ENCODE data around the gene IQSEC1. TPM values are rescaled to one million over a fixed set of nuclear protein-coding genes. Genes with fewer than 3 reads are reported as not detected.

The IQSEC1 gene
- total RNA-seq, 1 donor = 22.1 TPM

GRCh38 chr3:13039213-13039896 is 33.9 kb downstream of the IQSEC1 start:
- peaks cover 30% of the 10 kb centered on the region for H3K27me3 ChIP-seq (ENCODE audit: insufficient read depth, low read length)
- H3K36me3 ChIP-seq (ENCODE audit: insufficient read depth, low read length) = no peaks in the 10 kb centered on the region
- no peak overlapping the region for H3K27ac ChIP-seq (ENCODE audit: low read depth, low read length)
- no peak overlapping the region for H2AFZ ChIP-seq (ENCODE audit: low read length)
- peak overlapping the region; percentile 64 for H3K4me3 ChIP-seq (ENCODE audit: insufficient read depth, low read length)
- DNase-seq (ENCODE audit: insufficient read length, low spot score, missing footprints) = no peak
- no peaks in the 10 kb centered on the region for H4K20me1 ChIP-seq (ENCODE audit: insufficient read depth, low read length)
- H3K79me2 ChIP-seq (ENCODE audit: insufficient read depth, low read length) = no peaks in the 10 kb centered on the region
- no peaks in the 10 kb centered on the region for H3K9me3 ChIP-seq (ENCODE audit: low read depth, low read length)
- TF ChIP-seq CTCF (IDR thresholded peaks at IDR 0.05; ENCODE audit: extremely low read depth, low read depth, low read length) = no peak
- H3K4me2 ChIP-seq (ENCODE audit: insufficient read depth, low read length) = peak overlapping the region; percentile 78
- H3K4me1 ChIP-seq (ENCODE audit: insufficient read depth, low read length) = no peaks in the 10 kb centered on the region

GRCh38 chr3:13037458-13038117 is 35.6 kb downstream of the IQSEC1 start:
- H3K27me3 ChIP-seq (ENCODE audit: insufficient read depth, low read length) = peaks cover 30% of the 10 kb centered on the region
- no peak overlapping the region for H3K27ac ChIP-seq (ENCODE audit: low read depth, low read length)
- no peaks in the 10 kb centered on the region for H3K36me3 ChIP-seq (ENCODE audit: insufficient read depth, low read length)
- H4K20me1 ChIP-seq (ENCODE audit: insufficient read depth, low read length) = no peaks in the 10 kb centered on the region
- H3K9me3 ChIP-seq (ENCODE audit: low read depth, low read length) = no peaks in the 10 kb centered on the region
- no peak overlapping the region for H3K4me2 ChIP-seq (ENCODE audit: insufficient read depth, low read length)
- no peaks in the 10 kb centered on the region for H3K4me1 ChIP-seq (ENCODE audit: insufficient read depth, low read length)
- no peak for TF ChIP-seq CTCF (IDR thresholded peaks at IDR 0.05; ENCODE audit: extremely low read depth, low read depth, low read length)
- no peaks in the 10 kb centered on the region for H3K79me2 ChIP-seq (ENCODE audit: insufficient read depth, low read length)
- H2AFZ ChIP-seq (ENCODE audit: low read length) = no peak overlapping the region
- H3K4me3 ChIP-seq (ENCODE audit: insufficient read depth, low read length) = no peak overlapping the region
- DNase-seq (ENCODE audit: insufficient read length, low spot score, missing footprints) = no peak

GRCh38 chr3:13034861-13035260 is 38.4 kb downstream of the IQSEC1 start:
- peaks cover 28% of the 10 kb centered on the region for H3K27me3 ChIP-seq (ENCODE audit: insufficient read depth, low read length)
- H3K9me3 ChIP-seq (ENCODE audit: low read depth, low read length) = no peaks in the 10 kb centered on the region
- no peaks in the 10 kb centered on the region for H3K79me2 ChIP-seq (ENCODE audit: insufficient read depth, low read length)
- no peak for DNase-seq (ENCODE audit: insufficient read length, low spot score, missing footprints)
- no peak overlapping the region for H2AFZ ChIP-seq (ENCODE audit: low read length)
- H3K27ac ChIP-seq (ENCODE audit: low read depth, low read length) = no peak overlapping the region
- no peak overlapping the region for H3K4me3 ChIP-seq (ENCODE audit: insufficient read depth, low read length)
- no peaks in the 10 kb centered on the region for H3K36me3 ChIP-seq (ENCODE audit: insufficient read depth, low read length)
- no peak for TF ChIP-seq CTCF (IDR thresholded peaks at IDR 0.05; ENCODE audit: extremely low read depth, low read depth, low read length)
- H3K4me2 ChIP-seq (ENCODE audit: insufficient read depth, low read length) = no peak overlapping the region
- no peaks in the 10 kb centered on the region for H4K20me1 ChIP-seq (ENCODE audit: insufficient read depth, low read length)
- no peaks in the 10 kb centered on the region for H3K4me1 ChIP-seq (ENCODE audit: insufficient read depth, low read length)

- DNase-seq (ENCODE audit: insufficient read length, low spot score, missing footprints) = peak; percentile 81
- TF ChIP-seq CTCF (IDR thresholded peaks at IDR 0.05; ENCODE audit: extremely low read depth, low read depth, low read length) = no peak
- H3K27me3 ChIP-seq (ENCODE audit: insufficient read depth, low read length) = peaks cover 26% of the 10 kb centered on the region
Observed at GRCh38 chr3:13034109-13034800, 39.0 kb downstream of the IQSEC1 start.

More at GRCh38 chr3:13034109-13034800, 39.0 kb downstream of the IQSEC1 start:
- H3K36me3 ChIP-seq (ENCODE audit: insufficient read depth, low read length) = no peaks in the 10 kb centered on the region
- H4K20me1 ChIP-seq (ENCODE audit: insufficient read depth, low read length) = no peaks in the 10 kb centered on the region
- no peak overlapping the region for H2AFZ ChIP-seq (ENCODE audit: low read length)
- no peak overlapping the region for H3K4me2 ChIP-seq (ENCODE audit: insufficient read depth, low read length)
- no peaks in the 10 kb centered on the region for H3K9me3 ChIP-seq (ENCODE audit: low read depth, low read length)
- no peaks in the 10 kb centered on the region for H3K79me2 ChIP-seq (ENCODE audit: insufficient read depth, low read length)
- no peak overlapping the region for H3K4me3 ChIP-seq (ENCODE audit: insufficient read depth, low read length)
- no peak overlapping the region for H3K27ac ChIP-seq (ENCODE audit: low read depth, low read length)
- no peaks in the 10 kb centered on the region for H3K4me1 ChIP-seq (ENCODE audit: insufficient read depth, low read length)
